ENCODE data around the gene ZNF576. TPM values are rescaled to one million over a fixed set of nuclear protein-coding genes. Genes with fewer than 3 reads are reported as not detected.
A peak's percentile ranks its signal among the peaks of the same experiment; 100 is the strongest.

Gene ZNF576
- total and polyA plus RNA-seq, 2 experiments from 2014 or later, result 12.5 to 14.6 TPM

DNA sequence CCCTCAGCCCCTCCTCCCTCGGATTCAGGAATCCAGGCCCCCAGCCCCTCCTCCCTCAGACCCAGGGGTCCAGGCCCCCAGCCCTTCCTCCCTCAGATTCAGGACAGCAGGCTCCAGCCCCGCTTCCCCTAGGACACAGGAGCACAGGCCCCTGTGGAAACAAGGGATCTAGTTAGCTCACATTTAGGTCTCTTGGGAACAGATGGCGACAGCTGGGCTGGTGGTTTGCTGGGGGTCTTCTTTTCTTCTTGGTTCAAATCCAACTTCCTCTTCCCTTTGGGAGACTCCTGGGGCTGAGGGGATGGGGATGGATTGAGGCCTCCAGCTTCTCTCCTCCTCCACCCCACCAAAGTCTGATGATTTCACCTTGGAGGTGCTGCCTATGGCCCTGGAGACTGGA lies 43.8 kb upstream of the ZNF576 start:
- no peak for TF ChIP-seq CTCF (IDR thresholded peaks at IDR 0.05; ENCODE audit: low read depth, low read length)
- no peak for DNase-seq (ENCODE audit: low read depth in 1 of 2, low spot score in 1 of 2)
- Histone ChIP-seq H3K27ac (no peak overlapping the region), H3K9me3 (ENCODE audit: low read depth) (no peaks in the 10 kb centered on the region), H3K4me1 (ENCODE audit: low read depth) (no peaks in the 10 kb centered on the region), H3K27me3 (no peaks in the 10 kb centered on the region), H3K36me3 (peaks cover 32% of the 10 kb centered on the region), H3K4me3 (no peak overlapping the region)

GRCh38 chr19:43553656-43554055 lies 42.7 kb upstream of the ZNF576 start:
- no peak for DNase-seq (ENCODE audit: low read depth in 1 of 2, low spot score in 1 of 2)
- peaks cover 38% of the 10 kb centered on the region for H3K36me3 ChIP-seq
- H3K9me3 ChIP-seq (ENCODE audit: low read depth), result no peaks in the 10 kb centered on the region
- H3K27ac ChIP-seq, result no peak overlapping the region
- TF ChIP-seq CTCF (IDR thresholded peaks at IDR 0.05; ENCODE audit: low read depth, low read length), result no peak
- no peaks in the 10 kb centered on the region for H3K4me1 ChIP-seq (ENCODE audit: low read depth)
- H3K27me3 ChIP-seq, result no peaks in the 10 kb centered on the region
- no peak overlapping the region for H3K4me3 ChIP-seq

DNA sequence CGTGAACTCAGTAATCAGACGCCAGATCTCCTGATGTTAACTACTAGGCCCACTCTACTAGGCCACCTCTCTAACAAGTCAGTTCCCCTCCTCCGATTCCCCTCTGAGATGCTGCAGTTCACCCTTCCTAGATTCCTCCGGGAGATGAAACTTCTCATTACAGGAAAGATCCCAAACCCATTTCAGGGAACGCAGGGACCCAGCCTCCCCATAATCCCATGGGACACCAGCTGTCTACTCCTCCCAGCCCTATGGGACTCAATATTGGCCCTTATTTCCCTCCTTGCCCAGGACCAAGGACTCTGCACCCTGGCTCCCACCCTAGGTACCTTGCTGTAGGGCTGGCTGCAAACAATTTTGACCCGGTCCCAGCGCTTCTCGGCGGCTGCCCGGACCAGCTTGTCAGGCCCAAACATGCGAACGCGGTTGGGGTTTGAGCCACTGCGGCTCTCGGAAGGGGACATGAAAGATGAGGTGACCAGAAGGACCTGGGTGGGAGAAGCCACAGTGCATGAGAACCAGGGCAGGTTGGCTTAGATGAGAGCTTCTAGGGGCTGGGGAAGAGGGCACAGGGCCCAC lies 42.0 kb upstream of the ZNF576 start:
- H3K4me3 ChIP-seq, result no peak overlapping the region
- H3K4me1 ChIP-seq (ENCODE audit: low read depth), result no peaks in the 10 kb centered on the region
- TF ChIP-seq CTCF (IDR thresholded peaks at IDR 0.05; ENCODE audit: low read depth, low read length), result no peak
- no peak overlapping the region for H3K27ac ChIP-seq
- DNase-seq (ENCODE audit: low read depth in 1 of 2, low spot score in 1 of 2), result no peak
- no peaks in the 10 kb centered on the region for H3K27me3 ChIP-seq
- H3K36me3 ChIP-seq, result peaks cover 35% of the 10 kb centered on the region
- H3K9me3 ChIP-seq (ENCODE audit: low read depth), result no peaks in the 10 kb centered on the region

DNA sequence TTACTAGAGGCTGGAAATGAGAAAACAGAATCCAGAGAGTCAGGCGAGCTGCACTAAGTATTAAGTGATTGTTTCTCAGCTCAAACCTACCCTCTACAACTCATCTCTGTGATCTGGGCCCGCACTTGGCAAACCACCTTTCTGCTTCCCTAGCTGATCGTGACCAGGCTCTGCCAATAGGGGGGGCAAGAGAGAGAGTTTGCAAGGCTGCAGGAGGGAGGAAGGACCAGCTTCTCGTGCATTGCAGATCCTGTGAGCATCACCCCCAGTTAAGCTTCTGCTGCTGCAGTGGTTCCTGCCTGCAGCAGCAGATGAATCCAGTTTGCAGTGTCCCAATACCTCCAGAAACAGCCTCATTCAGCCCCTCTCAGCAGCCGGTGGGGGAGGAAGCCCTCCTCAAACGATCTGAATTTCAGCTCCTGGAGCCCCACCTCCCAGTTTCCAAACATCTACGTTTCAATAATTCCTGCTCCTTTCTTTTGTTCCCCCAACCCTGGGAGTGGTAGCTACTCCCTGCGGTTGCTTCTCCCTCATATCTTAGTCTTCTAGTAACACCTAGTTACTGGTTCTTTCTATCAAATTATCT lies 41.1 kb upstream of the ZNF576 start:
- no peak overlapping the region for H3K4me3 ChIP-seq
- peaks cover 31% of the 10 kb centered on the region for H3K36me3 ChIP-seq
- H3K27ac ChIP-seq, result no peak overlapping the region
- no peaks in the 10 kb centered on the region for H3K4me1 ChIP-seq (ENCODE audit: low read depth)
- TF ChIP-seq CTCF (IDR thresholded peaks at IDR 0.05; ENCODE audit: low read depth, low read length), result peak; percentile 92
- DNase-seq (ENCODE audit: low read depth in 1 of 2, low spot score in 1 of 2), result peak; percentile 71 to 80
- H3K27me3 ChIP-seq, result no peaks in the 10 kb centered on the region
- no peaks in the 10 kb centered on the region for H3K9me3 ChIP-seq (ENCODE audit: low read depth)

- Histone ChIP-seq H3K9me3 (ENCODE audit: low read depth) (no peaks in the 10 kb centered on the region), H3K4me3 (no peak overlapping the region), H3K36me3 (peaks cover 12% of the 10 kb centered on the region), H3K27ac (no peak overlapping the region), H3K27me3 (no peaks in the 10 kb centered on the region), H3K4me1 (ENCODE audit: low read depth) (no peaks in the 10 kb centered on the region)
- no peak for TF ChIP-seq CTCF (IDR thresholded peaks at IDR 0.05; ENCODE audit: low read depth, low read length)
- DNase-seq (ENCODE audit: low read depth in 1 of 2, low spot score in 1 of 2), result no peak
Observed at GRCh38 chr19:43560687-43561086, 35.7 kb upstream of the ZNF576 start.
